ENCODE data around the gene RARRES2. TPM values are rescaled to one million over a fixed set of nuclear protein-coding genes. Genes with fewer than 3 reads are reported as not detected.

The RARRES2 gene
- total RNA-seq (2014; rRNA removed; shearing (Covaris generic)) (not detected in 2 replicates), polyA plus RNA-seq (2016; fragmentation: Nextera tagmentation; extraction: Ambion mirVana) (not detected in 2 replicates)

DNA sequence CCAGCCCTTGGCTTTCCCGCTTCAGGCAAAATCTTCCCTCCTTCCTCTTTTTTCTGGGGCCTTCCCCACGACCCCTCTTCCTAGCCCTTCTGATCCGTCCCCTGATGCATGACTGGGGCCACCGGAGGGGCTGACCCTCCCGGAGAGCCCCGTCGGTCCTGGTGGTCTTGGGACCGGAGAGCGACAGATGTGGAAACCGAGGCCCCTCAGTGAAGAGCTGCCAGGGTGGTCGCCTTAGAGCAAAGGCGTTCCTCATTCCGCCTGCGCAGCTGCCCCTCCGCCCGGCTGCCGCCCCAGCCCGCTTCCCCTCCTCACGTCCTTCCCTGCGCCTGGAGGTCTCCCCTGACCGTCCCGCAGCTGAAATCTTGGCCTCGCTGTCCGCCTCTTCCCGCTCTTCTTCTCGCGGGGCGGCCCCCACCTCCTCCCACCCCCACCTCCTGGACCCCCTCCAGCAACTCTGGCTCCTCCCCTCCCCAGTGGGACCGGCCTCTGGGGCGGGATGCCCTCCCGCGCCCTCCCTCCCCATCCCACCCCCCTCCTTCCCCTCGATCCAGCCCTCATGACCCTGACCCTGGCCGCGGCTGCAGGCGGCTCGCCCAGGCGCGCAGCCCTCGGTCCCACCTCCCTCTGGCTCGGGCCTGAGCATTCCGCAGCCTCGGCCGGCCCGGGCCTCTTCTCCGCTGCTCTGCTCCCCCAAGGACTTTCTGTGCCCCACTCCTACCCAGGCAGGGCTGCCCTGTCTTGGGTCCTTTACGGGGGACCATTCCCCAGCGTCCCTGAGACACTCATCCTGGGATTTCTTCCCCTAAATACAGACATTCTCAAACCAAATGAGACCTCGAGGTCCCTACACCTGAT is at the start of gene RARRES2:
Gene RARRES2 (minus strand): TSS at position 367 of the 858 bp plus-strand sequence. CDS start 1,020 bp downstream, outside the sequence.
- Histone ChIP-seq H3K9ac (no peak within 1 kb of the TSS), H3K79me2 (ENCODE audit: insufficient read depth) (no peaks in the 10 kb centered on the region), H3K4me2 (ENCODE audit: unreplicated experiment) (no peak within 1 kb of the TSS), H2AFZ (no peak within 1 kb of the TSS), H3K4me1 (ENCODE audit: insufficient read depth) (no peaks in the 10 kb centered on the region), H3K9me2 (ENCODE audit: insufficient read depth) (no peaks in the 10 kb centered on the region), H3K9me3 (ENCODE audit: low read depth) (no peaks in the 10 kb centered on the region), H3K27ac (no peak within 1 kb of the TSS), H3K27me3 (replicated peaks; ENCODE audit: insufficient read depth) (peaks cover 26% of the 10 kb centered on the region), H4K20me1 (ENCODE audit: insufficient read depth) (no peaks in the 10 kb centered on the region), H3F3A (ENCODE audit: insufficient read depth) (no peaks in the 10 kb centered on the region), H3K36me3 (ENCODE audit: low read depth) (no peaks in the 10 kb centered on the region), H3K4me3 (no peak within 1 kb of the TSS)
- no peak for TF ChIP-seq EZH2 (IDR thresholded peaks at IDR 0.05; ENCODE audit: insufficient read depth, poor library complexity, severe bottlenecking)
- in situ Hi-C loops (cut with MboI) = no loop called here
- no peak for DNase-seq
- WGBS, 2 experiments (ENCODE audit: low coverage in 1 of 2, low lambda C conversion rate in 2 of 2, missing lambda C conversion rate in 2 of 2) = 5 to 8% methylated on average over 26 to 49 of the region's 49 CpGs

GRCh38 chr7:150390205-150390604 is 48.8 kb upstream of the RARRES2 start:
- Histone ChIP-seq H3K4me1 (ENCODE audit: insufficient read depth) (peaks cover 8% of the 10 kb centered on the region), H3K9ac (no peak overlapping the region), H3K27me3 (replicated peaks; ENCODE audit: insufficient read depth) (no peaks in the 10 kb centered on the region), H3K36me3 (ENCODE audit: low read depth) (no peaks in the 10 kb centered on the region), H3K4me3 (no peak overlapping the region), H3K27ac (no peak overlapping the region), H2AFZ (no peak overlapping the region), H4K20me1 (ENCODE audit: insufficient read depth) (no peaks in the 10 kb centered on the region), H3K9me3 (ENCODE audit: low read depth) (no peaks in the 10 kb centered on the region), H3F3A (ENCODE audit: insufficient read depth) (no peaks in the 10 kb centered on the region), H3K4me2 (ENCODE audit: unreplicated experiment) (no peak overlapping the region), H3K79me2 (ENCODE audit: insufficient read depth) (no peaks in the 10 kb centered on the region), H3K9me2 (ENCODE audit: insufficient read depth) (no peaks in the 10 kb centered on the region)
- DNase-seq = peak; percentile 31
- no peak for TF ChIP-seq EZH2phosphoT487 (IDR thresholded peaks at IDR 0.05; ENCODE audit: insufficient read depth, low read depth)
- no peak for TF ChIP-seq EZH2 (IDR thresholded peaks at IDR 0.05; ENCODE audit: insufficient read depth, poor library complexity, severe bottlenecking)
- in situ Hi-C loops (cut with MboI) = no loop called here
- WGBS, 2 experiments (ENCODE audit: low coverage in 1 of 2, low lambda C conversion rate in 2 of 2, missing lambda C conversion rate in 2 of 2) = 72 to 83% methylated on average over 7 of the region's 7 CpGs

DNA sequence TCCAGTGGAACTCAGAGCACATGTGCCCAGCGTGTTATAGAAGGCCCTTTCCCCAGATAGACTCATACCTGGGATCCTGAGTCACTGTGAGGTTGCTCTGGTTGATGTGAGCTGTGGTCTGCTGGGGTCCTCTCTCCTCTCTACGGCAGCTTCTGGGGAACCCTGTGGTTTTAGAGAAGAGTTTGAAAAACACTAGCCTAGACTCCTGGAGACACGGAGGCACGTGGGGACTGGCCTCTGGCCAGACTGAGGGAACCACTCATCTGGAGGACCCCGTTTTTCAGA is 48.0 kb upstream of the RARRES2 start:
- no peak for TF ChIP-seq EZH2 (IDR thresholded peaks at IDR 0.05; ENCODE audit: insufficient read depth, poor library complexity, severe bottlenecking)
- no peak for TF ChIP-seq EZH2phosphoT487 (IDR thresholded peaks at IDR 0.05; ENCODE audit: insufficient read depth, low read depth)
- Histone ChIP-seq H3K36me3 (ENCODE audit: low read depth) (no peaks in the 10 kb centered on the region), H4K20me1 (ENCODE audit: insufficient read depth) (no peaks in the 10 kb centered on the region), H3K9ac (no peak overlapping the region), H3F3A (ENCODE audit: insufficient read depth) (no peaks in the 10 kb centered on the region), H3K4me3 (no peak overlapping the region), H3K4me2 (ENCODE audit: unreplicated experiment) (no peak overlapping the region), H3K9me3 (ENCODE audit: low read depth) (no peaks in the 10 kb centered on the region), H3K27me3 (replicated peaks; ENCODE audit: insufficient read depth) (no peaks in the 10 kb centered on the region), H3K4me1 (ENCODE audit: insufficient read depth) (peaks cover 8% of the 10 kb centered on the region), H3K79me2 (ENCODE audit: insufficient read depth) (no peaks in the 10 kb centered on the region), H2AFZ (no peak overlapping the region), H3K27ac (no peak overlapping the region), H3K9me2 (ENCODE audit: insufficient read depth) (no peaks in the 10 kb centered on the region)
- no peak for DNase-seq
- in situ Hi-C loops (cut with MboI) = no loop called here
- WGBS, 2 experiments (ENCODE audit: low coverage in 1 of 2, low lambda C conversion rate in 2 of 2, missing lambda C conversion rate in 2 of 2) = 77 to 83% methylated on average over 5 of the region's 5 CpGs

- H3K9me2 ChIP-seq (ENCODE audit: insufficient read depth) = no peaks in the 10 kb centered on the region
- H3F3A ChIP-seq (ENCODE audit: insufficient read depth) = no peaks in the 10 kb centered on the region
- H3K9ac ChIP-seq = no peak overlapping the region
- 59 to 60% methylated on average over 19 to 20 of the region's 20 CpGs for WGBS, 2 experiments (ENCODE audit: low coverage in 1 of 2, low lambda C conversion rate in 2 of 2, missing lambda C conversion rate in 2 of 2)
- no peaks in the 10 kb centered on the region for H3K27me3 ChIP-seq (replicated peaks; ENCODE audit: insufficient read depth)
- H3K36me3 ChIP-seq (ENCODE audit: low read depth) = no peaks in the 10 kb centered on the region
- H3K9me3 ChIP-seq (ENCODE audit: low read depth) = no peaks in the 10 kb centered on the region
- H3K27ac ChIP-seq = no peak overlapping the region
- no peak overlapping the region for H3K4me2 ChIP-seq (ENCODE audit: unreplicated experiment)
- no peak overlapping the region for H2AFZ ChIP-seq
- in situ Hi-C loops (cut with MboI) = no loop called here
- TF ChIP-seq EZH2 (IDR thresholded peaks at IDR 0.05; ENCODE audit: insufficient read depth, poor library complexity, severe bottlenecking) (no peak), EZH2phosphoT487 (IDR thresholded peaks at IDR 0.05; ENCODE audit: insufficient read depth, low read depth) (no peak)
- H4K20me1 ChIP-seq (ENCODE audit: insufficient read depth) = no peaks in the 10 kb centered on the region
- H3K4me1 ChIP-seq (ENCODE audit: insufficient read depth) = peaks cover 8% of the 10 kb centered on the region
- no peaks in the 10 kb centered on the region for H3K79me2 ChIP-seq (ENCODE audit: insufficient read depth)
- peak; percentile 61 for DNase-seq
- no peak overlapping the region for H3K4me3 ChIP-seq
These were observed 47.5 kb upstream of the RARRES2 start for GRCh38 chr7:150388709-150389531.

All from GM23248 (cell line).